Activated T-helper 2 cell treated with anti-CD3 and anti-CD28 coated beads, Interferon-gamma antibody, Interleukin-2, Interleukin-4, amounts not matched to agents 10 μg/mL and 5 μg/mL and 100 μg/mL, durations not matched to agents 14 hours and 24 hours and 36 hours (primary cell): Measurements from ENCODE around the gene PRPS1. TPM values are rescaled to one million over a fixed set of nuclear protein-coding genes. Genes with fewer than 3 reads are reported as not detected.

Source experiments
- total RNA-seq: library from RNA; stranded (reverse); gene quantifications from 2 replicates; pipeline ENCODE4 v1.2.3, GENCODE V29; 2022

The PRPS1 gene
- total RNA-seq, 1 donor from 2014 or later, result 94.4 TPM

Other genes with a start within 250 kb of the PRPS1 start
- not detected in 2 replicates for gene FRMPD3, start 178.9 kb upstream of the PRPS1 start, total RNA-seq
- 19.1 and 23.1 TPM in 2 replicates for gene TSC22D3, start 147.3 kb downstream of the PRPS1 start, total RNA-seq
- not detected in 2 replicates for gene NCBP2L, start 149.2 kb downstream of the PRPS1 start, total RNA-seq
- 5.6 and 5.8 TPM in 2 replicates for gene MID2, start 197.4 kb downstream of the PRPS1 start, total RNA-seq